MCF 10A (cell line): ENCODE measurements around the gene SDSL. TPM values are rescaled to one million over a fixed set of nuclear protein-coding genes. Genes with fewer than 3 reads are reported as not detected.

Experiments
- BruUV-seq: library from RNA; stranded (reverse); fragments of 400-500 nt; replicated peaks from 2 replicates; lab custom pipeline; 2021; lab: Mats Ljungman, UMichigan
- CTCF ChIA-PET: fragments of 300-600 bp; sonication (Branson Sonifier 250); formaldehyde crosslinking; extraction: SDS; loops from one replicate; lab custom pipeline; 2021; ENCODE audit warnings: antibody characterized with exemption, inconsistent platforms; lab: Yijun Ruan, JAX
- POLR2A ChIA-PET: fragments of 300-600, 350-650 bp; sonication (Branson Sonifier 250); formaldehyde crosslinking; extraction: SDS; loops from one replicate; lab custom pipeline; 2020; ENCODE audit warnings: antibody characterized with exemption, inconsistent platforms; lab: Yijun Ruan, JAX
- DNase-seq: peaks from one replicate; pipeline ENCODE4 v3.0.0-alpha.2; 2018; ENCODE audit not compliant: unreplicated experiment
- H3K27ac Mint-ChIP-seq: one replicate; pipeline ENCODE4 v1.8.0; 2022; ENCODE audit warnings: mild to moderate bottlenecking, low read depth, mixed read lengths; ENCODE audit not compliant: unreplicated experiment
- H3K27me3 Mint-ChIP-seq: one replicate; pipeline ENCODE4 v1.8.0; 2022; ENCODE audit warnings: mixed read lengths; ENCODE audit not compliant: insufficient read depth, unreplicated experiment
- H3K36me3 Mint-ChIP-seq: one replicate; pipeline ENCODE4 v1.8.0; 2022; ENCODE audit warnings: mild to moderate bottlenecking, moderate library complexity, mixed read lengths; ENCODE audit not compliant: insufficient read depth, unreplicated experiment
- H3K4me1 Mint-ChIP-seq: one replicate; pipeline ENCODE4 v1.8.0; 2022; ENCODE audit warnings: mixed read lengths; ENCODE audit not compliant: insufficient read depth, unreplicated experiment
- H3K4me3 Mint-ChIP-seq: one replicate; pipeline ENCODE4 v1.8.0; 2022; ENCODE audit warnings: mild to moderate bottlenecking, moderate library complexity, mixed read lengths; ENCODE audit not compliant: unreplicated experiment
- H3K9me3 Mint-ChIP-seq: one replicate; pipeline ENCODE4 v1.8.0; 2022; ENCODE audit warnings: mixed read lengths; ENCODE audit not compliant: unreplicated experiment
- CTCF ChIP-seq: fragments of 200-600 bp; IDR thresholded peaks from one replicate; pipeline ENCODE4 v1.8.0; 2022; ENCODE audit warnings: antibody characterized with exemption, mild to moderate bottlenecking; ENCODE audit not compliant: unreplicated experiment
- intact Hi-C: fragments of 100-400 bp; cut with micrococcal nuclease; formaldehyde crosslinking; loops from 2 replicates; pipeline ENCODE4 v1.14.1; 2022
- total RNA-seq: library from RNA; stranded (reverse); gene quantifications from 2 replicates; pipeline ENCODE4 v1.2.3, GENCODE V29; 2022

The SDSL gene
- total RNA-seq, 1 experiment from 2014 or later = 21.1 TPM

GRCh38 chr12:113479590-113480335 is 57.6 kb downstream of the SDSL start:
- no peak overlapping the region for H3K4me3 Mint-ChIP-seq
- no TSS peak for BruUV-seq
- peaks cover 8% of the 10 kb centered on the region for H3K9me3 Mint-ChIP-seq
- intact Hi-C loops = no loop called here
- no peaks in the 10 kb centered on the region for H3K36me3 Mint-ChIP-seq
- ChIA-PET POLR2A (interaction anchor here (0.6 kb wide), 1 partner anchor 114 kb away, joined by 5 read pairs; no protein-coding TSS in a partner anchor), CTCF (interaction anchor here (0.6 to 0.9 kb wide), 5 partner anchors 9 to 1852 kb away, joined by 3 read pairs; no protein-coding TSS in a partner anchor)
- no peaks in the 10 kb centered on the region for H3K4me1 Mint-ChIP-seq
- H3K27me3 Mint-ChIP-seq = peaks cover 88% of the 10 kb centered on the region
- no peak overlapping the region for H3K27ac Mint-ChIP-seq
- no peak for TF ChIP-seq CTCF
- DNase-seq = peak; percentile 24

- Mint-ChIP-seq H3K9me3 (peaks cover 8% of the 10 kb centered on the region), H3K27me3 (peaks cover 88% of the 10 kb centered on the region), H3K27ac (no peak overlapping the region), H3K36me3 (no peaks in the 10 kb centered on the region), H3K4me3 (no peak overlapping the region), H3K4me1 (no peaks in the 10 kb centered on the region)
- ChIA-PET CTCF (interaction anchor here (0.7 to 0.9 kb wide), 2 partner anchors 9 to 1851 kb away, joined by 3 read pairs; no protein-coding TSS in a partner anchor), POLR2A (interaction anchor here (0.6 kb wide), 1 partner anchor 114 kb away, joined by 5 read pairs; no protein-coding TSS in a partner anchor)
- TF ChIP-seq CTCF = no peak
- no peak for DNase-seq
- no TSS peak for BruUV-seq
- intact Hi-C loops = no loop called here
These were observed 58.3 kb downstream of the SDSL start for GRCh38 chr12:113480336-113480971.

DNA sequence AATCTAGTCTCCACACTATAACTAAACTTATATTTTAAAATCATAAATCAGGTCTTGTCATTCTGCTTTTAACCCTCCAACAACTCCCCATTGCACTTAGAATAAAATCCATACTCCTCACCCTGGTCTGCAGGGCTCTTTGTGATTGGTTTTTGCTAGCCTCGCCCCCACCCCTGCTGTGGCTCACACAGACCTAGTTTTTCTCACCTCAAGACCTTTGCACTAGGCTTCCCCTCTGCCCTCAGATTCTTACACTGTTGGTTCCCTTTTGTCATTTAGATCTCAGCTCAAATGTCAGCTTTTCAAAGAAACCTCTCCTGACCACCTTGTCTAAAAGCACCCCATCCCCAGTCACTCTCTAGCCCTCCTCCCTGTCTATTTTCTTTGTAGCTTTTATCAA is 60.2 kb downstream of the SDSL start:
- ChIA-PET POLR2A (no interaction called here), CTCF (interaction anchor here (0.6 to 0.7 kb wide), 3 partner anchors 21 to 489 kb away, joined by 3 to 4 read pairs (median 3); no protein-coding TSS in a partner anchor)
- DNase-seq = no peak
- no peaks in the 10 kb centered on the region for H3K4me1 Mint-ChIP-seq
- peaks cover 94% of the 10 kb centered on the region for H3K27me3 Mint-ChIP-seq
- BruUV-seq = no TSS peak
- no peak for TF ChIP-seq CTCF
- no peak overlapping the region for H3K4me3 Mint-ChIP-seq
- H3K27ac Mint-ChIP-seq = no peak overlapping the region
- H3K9me3 Mint-ChIP-seq = peaks cover 8% of the 10 kb centered on the region
- no peaks in the 10 kb centered on the region for H3K36me3 Mint-ChIP-seq
- intact Hi-C loops = no loop called here

- no peak overlapping the region for H3K4me3 Mint-ChIP-seq
- POLR2A ChIA-PET = no interaction called here
- no peak overlapping the region for H3K27ac Mint-ChIP-seq
- peaks cover 84% of the 10 kb centered on the region for H3K27me3 Mint-ChIP-seq
- no peaks in the 10 kb centered on the region for H3K36me3 Mint-ChIP-seq
- intact Hi-C loops = no loop called here
- H3K4me1 Mint-ChIP-seq = no peaks in the 10 kb centered on the region
- no TSS peak for BruUV-seq
- TF ChIP-seq CTCF = no peak
- CTCF ChIA-PET = no interaction called here
- no peak for DNase-seq
- H3K9me3 Mint-ChIP-seq = no peaks in the 10 kb centered on the region
These were observed 63.1 kb downstream of the SDSL start for GRCh38 chr12:113485330-113485729.
